Neural cell (in vitro differentiated cells): ENCODE results near the gene MTHFD2.

Source experiments
- EZH2 ChIP-seq: fragments of 200-600, 300-800 bp; shearing (Covaris generic), sonication (generic); IDR thresholded peaks from 2 replicates; pipeline ENCODE4 v1.6.1; 2014; ENCODE audit warnings: antibody characterized with exemption, low read length, borderline replicate concordance, mild to moderate bottlenecking; ENCODE audit not compliant: insufficient read depth, poor library complexity, severe bottlenecking
- MXI1 ChIP-seq: fragments of 450-650 bp; conservative IDR thresholded peaks from 2 replicates; pipeline ENCODE4 v1.6.1; 2014; ENCODE audit warnings: antibody characterized with exemption, mild to moderate bottlenecking; ENCODE audit not compliant: poor library complexity, severe bottlenecking
- POLR2AphosphoS5 ChIP-seq: IDR thresholded peaks from 2 replicates; pipeline ENCODE4 v1.6.1; 2012
- TAF1 ChIP-seq: IDR thresholded peaks from 2 replicates; pipeline ENCODE4 v1.6.1; 2012; ENCODE audit warnings: low read depth
- TF ChIP-seq, protein P1 (sequence below): fragments of 450-650 bp; IDR thresholded peaks from 2 replicates; pipeline ENCODE4 v1.5.1; 2014; ENCODE audit warnings: antibody characterized with exemption, mild to moderate bottlenecking, moderate library complexity; ENCODE audit not compliant: poor library complexity, severe bottlenecking
- TF ChIP-seq, protein P2 (sequence below): IDR thresholded peaks from 2 replicates; pipeline ENCODE4 v1.6.1; 2012; ENCODE audit warnings: borderline replicate concordance

DNA sequence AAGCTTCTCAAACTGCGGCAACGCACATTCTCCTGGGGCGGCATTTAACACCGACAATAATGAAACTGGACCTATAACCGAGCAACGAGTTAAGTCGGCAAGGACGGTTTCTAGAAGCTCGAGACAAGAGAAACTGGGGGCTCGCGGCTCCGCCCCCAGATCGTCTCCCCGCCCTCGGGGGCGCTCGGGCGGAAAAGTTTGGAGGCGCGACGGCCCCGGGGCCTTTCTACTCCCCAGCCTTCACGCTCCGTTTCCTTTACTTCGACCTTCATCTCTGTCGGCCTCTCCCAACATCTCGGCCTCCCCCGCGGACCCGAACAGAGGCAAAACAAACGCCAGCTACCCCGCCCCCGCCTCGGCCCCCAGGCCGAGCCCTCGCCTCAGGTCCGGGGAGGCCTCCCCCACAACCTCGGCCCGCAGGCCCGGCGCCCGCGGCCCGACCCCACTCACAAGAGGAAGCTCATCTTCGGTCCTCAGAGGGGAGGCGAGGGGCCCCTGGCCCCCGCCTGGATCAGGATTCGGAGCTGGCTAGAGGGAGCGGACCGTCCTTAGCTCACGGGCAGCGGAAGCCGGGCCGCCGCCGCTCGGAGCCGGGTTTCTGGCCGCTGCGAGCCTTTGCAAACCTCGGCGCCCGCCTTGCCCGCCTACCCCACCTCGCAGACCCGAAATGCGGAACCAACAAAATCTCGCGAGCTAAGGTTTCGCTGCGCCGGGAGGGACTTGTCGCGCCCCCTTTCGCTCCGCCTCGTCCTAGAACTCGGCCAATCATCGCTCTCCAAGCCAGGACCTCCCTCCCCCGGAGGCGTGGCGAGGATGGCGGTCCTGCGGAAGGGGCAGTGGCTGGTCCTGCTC lies 20.0 kb upstream of the MTHFD2 start, which contains the start of gene MOB1A:
- TF ChIP-seq, protein P1, sequence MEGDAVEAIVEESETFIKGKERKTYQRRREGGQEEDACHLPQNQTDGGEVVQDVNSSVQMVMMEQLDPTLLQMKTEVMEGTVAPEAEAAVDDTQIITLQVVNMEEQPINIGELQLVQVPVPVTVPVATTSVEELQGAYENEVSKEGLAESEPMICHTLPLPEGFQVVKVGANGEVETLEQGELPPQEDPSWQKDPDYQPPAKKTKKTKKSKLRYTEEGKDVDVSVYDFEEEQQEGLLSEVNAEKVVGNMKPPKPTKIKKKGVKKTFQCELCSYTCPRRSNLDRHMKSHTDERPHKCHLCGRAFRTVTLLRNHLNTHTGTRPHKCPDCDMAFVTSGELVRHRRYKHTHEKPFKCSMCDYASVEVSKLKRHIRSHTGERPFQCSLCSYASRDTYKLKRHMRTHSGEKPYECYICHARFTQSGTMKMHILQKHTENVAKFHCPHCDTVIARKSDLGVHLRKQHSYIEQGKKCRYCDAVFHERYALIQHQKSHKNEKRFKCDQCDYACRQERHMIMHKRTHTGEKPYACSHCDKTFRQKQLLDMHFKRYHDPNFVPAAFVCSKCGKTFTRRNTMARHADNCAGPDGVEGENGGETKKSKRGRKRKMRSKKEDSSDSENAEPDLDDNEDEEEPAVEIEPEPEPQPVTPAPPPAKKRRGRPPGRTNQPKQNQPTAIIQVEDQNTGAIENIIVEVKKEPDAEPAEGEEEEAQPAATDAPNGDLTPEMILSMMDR: no peak
- TF ChIP-seq POLR2AphosphoS5: peak; percentile 92
- peak; percentile 61 for TF ChIP-seq MXI1
- no peak for TF ChIP-seq TAF1
- no peak for TF ChIP-seq EZH2
- TF ChIP-seq, protein P2, sequence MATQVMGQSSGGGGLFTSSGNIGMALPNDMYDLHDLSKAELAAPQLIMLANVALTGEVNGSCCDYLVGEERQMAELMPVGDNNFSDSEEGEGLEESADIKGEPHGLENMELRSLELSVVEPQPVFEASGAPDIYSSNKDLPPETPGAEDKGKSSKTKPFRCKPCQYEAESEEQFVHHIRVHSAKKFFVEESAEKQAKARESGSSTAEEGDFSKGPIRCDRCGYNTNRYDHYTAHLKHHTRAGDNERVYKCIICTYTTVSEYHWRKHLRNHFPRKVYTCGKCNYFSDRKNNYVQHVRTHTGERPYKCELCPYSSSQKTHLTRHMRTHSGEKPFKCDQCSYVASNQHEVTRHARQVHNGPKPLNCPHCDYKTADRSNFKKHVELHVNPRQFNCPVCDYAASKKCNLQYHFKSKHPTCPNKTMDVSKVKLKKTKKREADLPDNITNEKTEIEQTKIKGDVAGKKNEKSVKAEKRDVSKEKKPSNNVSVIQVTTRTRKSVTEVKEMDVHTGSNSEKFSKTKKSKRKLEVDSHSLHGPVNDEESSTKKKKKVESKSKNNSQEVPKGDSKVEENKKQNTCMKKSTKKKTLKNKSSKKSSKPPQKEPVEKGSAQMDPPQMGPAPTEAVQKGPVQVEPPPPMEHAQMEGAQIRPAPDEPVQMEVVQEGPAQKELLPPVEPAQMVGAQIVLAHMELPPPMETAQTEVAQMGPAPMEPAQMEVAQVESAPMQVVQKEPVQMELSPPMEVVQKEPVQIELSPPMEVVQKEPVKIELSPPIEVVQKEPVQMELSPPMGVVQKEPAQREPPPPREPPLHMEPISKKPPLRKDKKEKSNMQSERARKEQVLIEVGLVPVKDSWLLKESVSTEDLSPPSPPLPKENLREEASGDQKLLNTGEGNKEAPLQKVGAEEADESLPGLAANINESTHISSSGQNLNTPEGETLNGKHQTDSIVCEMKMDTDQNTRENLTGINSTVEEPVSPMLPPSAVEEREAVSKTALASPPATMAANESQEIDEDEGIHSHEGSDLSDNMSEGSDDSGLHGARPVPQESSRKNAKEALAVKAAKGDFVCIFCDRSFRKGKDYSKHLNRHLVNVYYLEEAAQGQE: peak; percentile 67
